ENCODE data around the gene KIAA1549.
"Not testable (repeated sequence)": the region's sequence is repeated elsewhere in the genome, so short reads cannot be mapped to it uniquely, and the experiment has no call there.

The KIAA1549 gene

GRCh38 chr7:138798836-138799235, 182.4 kb downstream of the KIAA1549 start:
- no peak for TF ChIP-seq CTCF (IDR thresholded peaks at IDR 0.05; ENCODE audit: borderline replicate concordance, control extremely low read depth, extremely low read depth, insufficient read depth, missing control alignments)
- no peak for DNase-seq (ENCODE audit: low spot score)
- in situ Hi-C loops (cut with MboI; ENCODE audit: low sequenced_read_pairs, unreplicated experiment): no loop called here

- in situ Hi-C loops (cut with MboI; ENCODE audit: low sequenced_read_pairs, unreplicated experiment): no loop called here
- no peak for DNase-seq (ENCODE audit: low spot score)
- TF ChIP-seq CTCF (IDR thresholded peaks at IDR 0.05; ENCODE audit: borderline replicate concordance, control extremely low read depth, extremely low read depth, insufficient read depth, missing control alignments): no peak
Observed at GRCh38 chr7:138797715-138798320, 183.4 kb downstream of the KIAA1549 start, which contains the start of the genes ATP6V0A4 and TMEM213. Gene ATP6V0A4, minus strand, starts transcription at chr7:138798196. Its CDS starts 26,949 bp downstream, at chr7:138771247. Gene TMEM213, plus strand, starts transcription at chr7:138797994. Its CDS starts 111 bp downstream, at chr7:138798105.

DNA sequence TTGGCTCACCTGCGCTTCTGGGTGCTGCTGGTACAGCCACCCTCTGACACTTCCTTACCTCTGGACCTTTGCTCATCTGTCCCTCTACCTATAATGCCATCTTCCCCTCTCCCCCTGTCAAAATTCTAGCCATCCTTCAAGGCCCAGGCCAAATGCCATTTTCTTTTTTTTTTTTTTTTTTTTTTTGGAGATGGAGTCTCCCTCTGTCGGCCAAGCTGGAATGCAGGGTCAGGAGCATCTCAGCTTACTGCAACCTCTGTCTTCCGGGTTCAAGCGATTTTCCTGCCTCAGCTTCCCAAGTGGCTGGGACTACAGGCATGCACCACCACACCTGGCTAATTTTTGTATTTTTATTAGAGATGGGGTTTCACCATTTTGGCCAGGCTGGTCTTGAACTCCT, 184.1 kb downstream of the KIAA1549 start:
- in situ Hi-C loops (cut with MboI; ENCODE audit: low sequenced_read_pairs, unreplicated experiment): not testable (repeated sequence)

DNA sequence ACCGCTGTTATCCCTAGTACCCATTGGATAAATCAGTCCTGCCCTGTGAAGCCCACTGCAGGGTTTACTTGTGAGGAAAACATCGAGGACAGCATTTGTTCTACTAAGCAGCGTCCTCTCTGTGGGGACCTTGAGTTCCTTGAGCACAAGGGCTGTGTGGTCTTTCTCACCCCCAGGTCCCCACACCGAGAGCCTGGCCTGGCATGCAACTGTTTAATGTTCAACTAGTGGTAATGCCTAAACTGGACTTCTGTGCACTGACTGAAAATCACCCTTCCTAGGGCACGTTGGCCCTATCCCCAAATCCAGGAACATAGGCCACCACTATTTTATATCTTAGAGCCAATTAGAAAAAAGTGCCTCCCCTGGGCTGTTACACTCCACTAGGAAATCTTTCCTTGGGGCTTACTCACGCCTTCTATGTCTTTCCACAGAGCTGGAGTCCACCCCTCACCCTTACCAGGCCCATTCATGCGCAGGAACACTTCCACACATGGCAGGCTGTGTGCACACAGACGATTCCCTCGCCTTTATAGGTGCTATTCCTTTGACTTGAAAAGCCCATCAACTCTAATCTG, 185.1 kb downstream of the KIAA1549 start:
- in situ Hi-C loops (cut with MboI; ENCODE audit: low sequenced_read_pairs, unreplicated experiment): no loop called here
- no peak for TF ChIP-seq CTCF (IDR thresholded peaks at IDR 0.05; ENCODE audit: borderline replicate concordance, control extremely low read depth, extremely low read depth, insufficient read depth, missing control alignments)
- DNase-seq (ENCODE audit: low spot score): no peak

More for the DNA sequence above, 184.1 kb downstream of the KIAA1549 start:
- not testable (repeated sequence) for DNase-seq (ENCODE audit: low spot score)

DNA sequence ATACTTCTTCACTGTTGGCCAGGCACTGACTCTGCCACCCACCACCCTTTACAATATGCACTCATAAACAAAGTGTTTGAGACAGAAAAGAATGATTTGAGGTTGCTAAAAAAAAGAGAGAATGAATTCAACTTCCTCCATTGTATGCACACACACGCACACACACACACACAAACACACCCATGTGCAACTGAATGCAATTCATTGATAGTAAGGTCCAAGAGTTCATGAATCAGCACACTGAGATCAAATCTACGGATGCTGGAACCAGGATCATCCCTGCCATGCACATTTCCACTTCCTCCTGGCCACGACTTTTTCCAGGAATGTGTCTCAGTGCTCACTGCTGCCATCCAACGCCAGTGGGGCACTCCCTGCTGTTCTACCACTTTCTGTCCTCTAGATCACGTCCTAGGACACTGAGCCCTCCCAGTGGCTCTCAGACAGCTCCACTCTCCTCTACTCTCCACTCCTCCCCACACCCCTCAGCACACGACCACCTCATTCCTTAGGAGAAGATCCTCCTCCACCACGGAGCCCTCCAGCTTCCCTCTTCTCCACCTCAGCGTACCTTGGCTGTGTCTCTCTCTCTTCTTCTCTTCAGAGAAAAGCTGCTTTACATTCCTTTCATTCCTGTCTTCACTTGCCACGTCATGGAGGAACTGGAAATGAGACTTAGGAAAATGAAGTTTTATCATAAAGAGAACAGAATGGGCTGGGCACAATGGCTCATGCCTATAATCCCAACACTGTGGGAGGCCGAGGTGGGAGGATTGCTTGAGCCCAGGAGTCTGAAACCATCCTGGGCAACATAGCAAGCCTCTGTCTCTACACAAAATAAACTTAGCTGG, 195.4 kb downstream of the KIAA1549 start:
- DNase-seq (ENCODE audit: low spot score): no peak
- in situ Hi-C loops (cut with MboI; ENCODE audit: low sequenced_read_pairs, unreplicated experiment): no loop called here
- no peak for TF ChIP-seq CTCF (IDR thresholded peaks at IDR 0.05; ENCODE audit: borderline replicate concordance, control extremely low read depth, extremely low read depth, insufficient read depth, missing control alignments)

DNA sequence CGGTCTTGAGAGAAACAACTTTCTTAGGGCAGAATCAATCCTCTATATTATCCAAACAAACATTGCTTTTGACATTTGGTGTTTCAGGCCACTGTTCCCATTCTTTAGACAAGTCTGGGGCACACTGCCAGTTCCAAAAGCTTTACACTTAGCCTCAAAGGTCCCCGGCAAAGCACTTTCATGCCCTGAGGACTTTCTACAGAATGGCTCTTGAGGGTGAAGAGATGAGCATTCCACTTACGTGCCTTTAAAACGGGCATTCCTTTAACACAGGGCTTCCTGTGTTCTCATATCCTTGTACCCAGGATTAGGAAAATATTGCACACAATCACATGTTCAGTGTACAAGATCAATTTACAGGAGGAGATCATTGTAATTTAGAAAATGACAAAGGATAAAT, 196.5 kb downstream of the KIAA1549 start:
- DNase-seq (ENCODE audit: low spot score): no peak
- in situ Hi-C loops (cut with MboI; ENCODE audit: low sequenced_read_pairs, unreplicated experiment): no loop called here
- no peak for TF ChIP-seq CTCF (IDR thresholded peaks at IDR 0.05; ENCODE audit: borderline replicate concordance, control extremely low read depth, extremely low read depth, insufficient read depth, missing control alignments)
